Keratinocyte (primary cell): ENCODE data around the gene ZNF260. TPM values are rescaled to one million over a fixed set of nuclear protein-coding genes. Genes with fewer than 3 reads are reported as not detected.
"Not testable (repeated sequence)": the region's sequence is repeated elsewhere in the genome, so short reads cannot be mapped to it uniquely, and the experiment has no call there.

Experiments used
- DNase-seq: peaks from one replicate; pipeline ENCODE4 v3.0.0-alpha.2; 2011; ENCODE audit warnings: low read depth, missing footprints, low spot score
- FAIRE-seq: peaks from 2 replicates; lab custom pipeline; 2011; peaks lifted over from hg19 to GRCh38; lab: Jason Lieb, UNC
- H2AFZ ChIP-seq: 2 replicates; pipeline ENCODE4 v1.6.0; 2012; ENCODE audit warnings: low read length, control low read depth, inconsistent platforms; ENCODE audit not compliant: control insufficient read depth
- H3K27ac ChIP-seq: 2 replicates; pipeline ENCODE4 v1.5.1; 2011; ENCODE audit warnings: low read length; ENCODE audit not compliant: control insufficient read depth, insufficient read depth
- H3K27me3 ChIP-seq: 3 replicates; pipeline ENCODE4 v1.6.0; 2011; ENCODE audit warnings: low read length; ENCODE audit not compliant: control insufficient read depth, insufficient read depth; ENCODE audit errors: extremely low read depth
- H3K36me3 ChIP-seq, 2 experiments: 2 replicates in 1 of 2; 3 replicates in 1 of 2; pipeline ENCODE4 v1.5.1; 2011; ENCODE audit warnings: low read length in 2 of 2, mild to moderate bottlenecking in 1 of 2; ENCODE audit not compliant: control insufficient read depth in 2 of 2, insufficient read depth in 2 of 2; ENCODE audit errors: extremely low read depth in 1 of 2
- H3K4me1 ChIP-seq: 3 replicates; pipeline ENCODE4 v1.5.1; 2011; ENCODE audit warnings: low read length; ENCODE audit not compliant: control insufficient read depth, insufficient read depth; ENCODE audit errors: extremely low read depth
- H3K4me2 ChIP-seq: 3 replicates; pipeline ENCODE4 v1.6.0; 2011; ENCODE audit warnings: low read depth, low read length; ENCODE audit not compliant: control insufficient read depth, insufficient read depth; ENCODE audit errors: extremely low read depth
- H3K4me3 ChIP-seq, 3 experiments: fragments of 200-600 bp in 1 of 3; sonication (generic) in 1 of 3; 2 replicates in 2 of 3; 3 replicates in 1 of 3; pipeline ENCODE4 v1.5.1; 2011 to 2016; ENCODE audit warnings: low read length in 3 of 3, mild to moderate bottlenecking in 3 of 3, control low read depth in 2 of 3, inconsistent platforms in 1 of 3, low read depth in 1 of 3, mixed read lengths in 1 of 3, mixed run types in 1 of 3, moderate library complexity in 1 of 3; ENCODE audit not compliant: control insufficient read depth in 2 of 3, insufficient read depth in 2 of 3; ENCODE audit errors: extremely low read depth in 1 of 3
- H3K79me2 ChIP-seq: 2 replicates; pipeline ENCODE4 v1.6.0; 2012; ENCODE audit warnings: low read length; ENCODE audit not compliant: control insufficient read depth, insufficient read depth
- H3K9ac ChIP-seq: 3 replicates; pipeline ENCODE4 v1.6.0; 2011; ENCODE audit warnings: low read length; ENCODE audit not compliant: control insufficient read depth, insufficient read depth; ENCODE audit errors: extremely low read depth
- H3K9me1 ChIP-seq: 3 replicates; pipeline ENCODE4 v1.6.0; 2011; ENCODE audit warnings: low read length; ENCODE audit not compliant: control insufficient read depth, insufficient read depth; ENCODE audit errors: extremely low read depth
- H3K9me3 ChIP-seq: 2 replicates; pipeline ENCODE4 v1.5.1; 2012; ENCODE audit warnings: low read depth, low read length; ENCODE audit not compliant: control insufficient read depth
- H4K20me1 ChIP-seq: 3 replicates; pipeline ENCODE4 v1.6.0; 2011; ENCODE audit warnings: low read length; ENCODE audit not compliant: control insufficient read depth, insufficient read depth; ENCODE audit errors: extremely low read depth
- CTCF ChIP-seq, 3 experiments: IDR thresholded peaks in 1 of 3; conservative IDR thresholded peaks in 1 of 3; optimal IDR thresholded peaks in 1 of 3; 2 replicates in 2 of 3; 3 replicates in 1 of 3; pipeline versions ENCODE3 to v1.5.1; 2011; ENCODE audit warnings: low read length in 3 of 3, mild to moderate bottlenecking in 3 of 3, moderate library complexity in 2 of 3, control low read depth in 1 of 3, inconsistent platforms in 1 of 3; ENCODE audit not compliant: insufficient read depth in 2 of 3; ENCODE audit errors: extremely low read depth in 1 of 3
- EZH2 ChIP-seq: IDR thresholded peaks from one replicate; pipeline ENCODE4 v1.6.1; 2012; ENCODE audit warnings: inconsistent platforms, mild to moderate bottlenecking, low read length, moderate library complexity
- dilution Hi-C: fragments of 300-500 bp; cut with MboI; formaldehyde crosslinking; loops from one replicate; pipeline ENCODE4 v1.7.0; 2020; ENCODE audit warnings: low sequenced_read_pairs; ENCODE audit not compliant: extremely low pct_ligation_motif_present
- polyA plus RNA-seq, 5 experiments: library from polyadenylated mRNA; depleted of rRNA in 3 of 5; stranded (reverse) in 3 of 5; stranded (forward) in 1 of 5; unstranded in 1 of 5; fragments of >200 nt; gene quantifications; 1 replicate in 1 of 5; 2 replicates in 3 of 5; 3 replicates in 1 of 5; pipeline versions ENCODE4 v1.2.1 to v1.2.3, GENCODE V29; 2011 to 2012; ENCODE audit warnings: missing spikeins in 2 of 5, low read depth in 1 of 5, low replicate concordance in 1 of 5

ZNF260 gene
- polyA plus RNA-seq, 1 donor (not counting 4 experiments of a cell fraction or from before 2014, with no cell fraction given), result 11.3 TPM

- H3K4me2 ChIP-seq, H3K9ac ChIP-seq, FAIRE-seq, H3K4me3 ChIP-seq, H4K20me1 ChIP-seq, dilution Hi-C loops, H3K36me3 ChIP-seq, H3K27me3 ChIP-seq, H3K27ac ChIP-seq, H2AFZ ChIP-seq, H3K4me1 ChIP-seq, H3K9me1 ChIP-seq, H3K79me2 ChIP-seq, H3K9me3 ChIP-seq, DNase-seq: not testable (repeated sequence)
- TF ChIP-seq CTCF (optimal IDR thresholded peaks at IDR 0.05 in 1 of 3, IDR thresholded peaks at IDR 0.05 in 1 of 3, conservative IDR thresholded peaks at IDR 0.05 in 1 of 3; ENCODE audit: extremely low read depth in 1 of 3, insufficient read depth in 2 of 3, low read length in 3 of 3), result peak; percentile 41 to 69 (median 48)
Measured at GRCh38 chr19:36492689-36493453, 35.2 kb downstream of the ZNF260 start.

- H3K9ac ChIP-seq, H3K27me3 ChIP-seq, dilution Hi-C loops, H3K9me1 ChIP-seq, H4K20me1 ChIP-seq, H3K27ac ChIP-seq, H3K4me3 ChIP-seq, H3K9me3 ChIP-seq, DNase-seq, H3K4me2 ChIP-seq, FAIRE-seq, H3K36me3 ChIP-seq, H3K79me2 ChIP-seq, H3K4me1 ChIP-seq, H2AFZ ChIP-seq: not testable (repeated sequence)
Measured at GRCh38 chr19:36490846-36491245, 37.2 kb downstream of the ZNF260 start.

GRCh38 chr19:36489920-36490415 lies 38.1 kb downstream of the ZNF260 start:
- H3K9me1 ChIP-seq, result no peaks in the 10 kb centered on the region
- no peaks in the 10 kb centered on the region for H3K36me3 ChIP-seq
- FAIRE-seq, result no peak
- H3K27ac ChIP-seq, result peak overlapping the region; percentile 99
- H3K9ac ChIP-seq, result peak overlapping the region; percentile 97
- H2AFZ ChIP-seq, result peak overlapping the region; percentile 98
- no peak for TF ChIP-seq CTCF (optimal IDR thresholded peaks at IDR 0.05 in 1 of 3, IDR thresholded peaks at IDR 0.05 in 1 of 3, conservative IDR thresholded peaks at IDR 0.05 in 1 of 3; ENCODE audit: extremely low read depth in 1 of 3, insufficient read depth in 2 of 3, low read length in 3 of 3)
- TF ChIP-seq EZH2, result no peak
- peak overlapping the region; percentile 72 to 93 (median 79) for H3K4me3 ChIP-seq
- no peaks in the 10 kb centered on the region for H4K20me1 ChIP-seq
- H3K27me3 ChIP-seq, result no peaks in the 10 kb centered on the region
- peaks cover 8% of the 10 kb centered on the region for H3K4me1 ChIP-seq
- H3K4me2 ChIP-seq, result peak overlapping the region; percentile 93
- peak; percentile 75 for DNase-seq
- no peaks in the 10 kb centered on the region for H3K9me3 ChIP-seq
- dilution Hi-C loops, result no loop called here
- H3K79me2 ChIP-seq, result peaks cover 2% of the 10 kb centered on the region
